DOHH2 (cell line): ENCODE measurements around the gene OGFOD1.

Experiments used
- EZH2phosphoT487 ChIP-seq: fragments of 200-600 bp; sonication (generic); IDR thresholded peaks from 2 replicates; pipeline ENCODE4 v1.6.1; 2017; ENCODE audit warnings: borderline replicate concordance, mild to moderate bottlenecking, antibody characterized with exemption, low read length, moderate library complexity, mixed read lengths
- TF ChIP-seq, protein P1 (sequence below): fragments of 200-600 bp; sonication (generic); IDR thresholded peaks from one replicate; pipeline ENCODE4 v1.5.1; 2014; ENCODE audit warnings: antibody characterized with exemption, mild to moderate bottlenecking, low read depth, low read length; ENCODE audit not compliant: poor library complexity, severe bottlenecking

DNA sequence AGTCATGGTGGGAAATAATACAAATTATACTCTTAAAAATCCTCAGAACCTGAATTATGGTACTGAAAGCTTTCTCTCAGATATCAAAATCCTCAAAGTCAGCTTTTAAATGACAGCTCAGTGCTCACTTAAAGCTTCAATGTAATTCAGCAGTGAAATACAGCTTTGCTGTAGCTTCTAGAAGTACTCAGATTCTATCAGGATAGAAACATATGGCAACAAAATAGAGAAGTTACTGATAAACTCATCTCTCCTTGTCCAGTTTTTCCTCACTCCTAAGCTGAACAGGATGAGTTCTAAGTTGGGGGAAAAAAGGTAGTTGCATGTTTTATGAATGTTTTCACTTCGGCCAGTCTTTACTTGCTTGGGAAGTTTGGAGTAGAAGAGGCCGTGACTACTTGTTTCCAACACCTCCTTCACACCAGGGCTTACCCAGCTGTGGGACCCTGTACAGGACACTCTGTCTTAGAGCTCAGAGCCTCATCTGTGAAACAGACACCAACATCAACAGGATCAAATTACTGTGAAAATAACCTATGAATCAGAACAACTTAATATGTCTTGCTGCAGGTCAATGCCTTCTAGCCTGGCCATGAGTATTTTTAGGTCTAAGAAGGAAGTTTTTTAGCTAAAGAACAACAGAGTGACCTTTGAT is 30.2 kb downstream of the OGFOD1 start:
- TF ChIP-seq, protein P1, sequence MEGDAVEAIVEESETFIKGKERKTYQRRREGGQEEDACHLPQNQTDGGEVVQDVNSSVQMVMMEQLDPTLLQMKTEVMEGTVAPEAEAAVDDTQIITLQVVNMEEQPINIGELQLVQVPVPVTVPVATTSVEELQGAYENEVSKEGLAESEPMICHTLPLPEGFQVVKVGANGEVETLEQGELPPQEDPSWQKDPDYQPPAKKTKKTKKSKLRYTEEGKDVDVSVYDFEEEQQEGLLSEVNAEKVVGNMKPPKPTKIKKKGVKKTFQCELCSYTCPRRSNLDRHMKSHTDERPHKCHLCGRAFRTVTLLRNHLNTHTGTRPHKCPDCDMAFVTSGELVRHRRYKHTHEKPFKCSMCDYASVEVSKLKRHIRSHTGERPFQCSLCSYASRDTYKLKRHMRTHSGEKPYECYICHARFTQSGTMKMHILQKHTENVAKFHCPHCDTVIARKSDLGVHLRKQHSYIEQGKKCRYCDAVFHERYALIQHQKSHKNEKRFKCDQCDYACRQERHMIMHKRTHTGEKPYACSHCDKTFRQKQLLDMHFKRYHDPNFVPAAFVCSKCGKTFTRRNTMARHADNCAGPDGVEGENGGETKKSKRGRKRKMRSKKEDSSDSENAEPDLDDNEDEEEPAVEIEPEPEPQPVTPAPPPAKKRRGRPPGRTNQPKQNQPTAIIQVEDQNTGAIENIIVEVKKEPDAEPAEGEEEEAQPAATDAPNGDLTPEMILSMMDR: no peak
- no peak for TF ChIP-seq EZH2phosphoT487
